Psoas muscle (tissue), 8 donors: Measurements from ENCODE around the gene RAB11FIP3. TPM values are rescaled to one million over a fixed set of nuclear protein-coding genes. Genes with fewer than 3 reads are reported as not detected.

Experiments
- ATAC-seq, 4 donors: fragments of 200-7000 bp; cut with Tn5 transposase; one replicate each; pipeline ENCODE4 v1.9.1; 2020; ENCODE audit warnings: moderate library complexity in 3 of 4, mild to moderate bottlenecking in 2 of 4
- DNase-seq, 2 donors: peaks; one replicate each; pipeline ENCODE4 v3.0.0-alpha.2; 2020
- H3K27ac ChIP-seq: fragments of 200-600 bp; one replicate; pipeline ENCODE4 v1.8.0; 2022
- H3K27me3 ChIP-seq, 3 donors: fragments of 200-600 bp in 1 of 3; one replicate each; pipeline versions ENCODE4 v1.6.1 to v1.8.0; 2013 to 2022; ENCODE audit warnings: low read length in 2 of 3, mild to moderate bottlenecking in 2 of 3, moderate library complexity in 1 of 3; ENCODE audit not compliant: insufficient read depth in 3 of 3
- H3K36me3 ChIP-seq, 2 donors: fragments of 200-600 bp in 1 of 2; one replicate each; pipeline versions ENCODE4 v1.6.1 to v1.8.0; 2013 to 2022; ENCODE audit warnings: low read depth in 1 of 2, mild to moderate bottlenecking in 1 of 2, moderate library complexity in 1 of 2; ENCODE audit not compliant: insufficient read depth in 1 of 2
- H3K4me1 ChIP-seq: fragments of 200-600 bp; one replicate; pipeline ENCODE4 v1.8.0; 2022
- H3K4me3 ChIP-seq: fragments of 200-600 bp; one replicate; pipeline ENCODE4 v1.8.0; 2022; ENCODE audit warnings: mild to moderate bottlenecking
- H3K9me3 ChIP-seq: fragments of 200-600 bp; one replicate; pipeline ENCODE4 v1.8.0; 2022
- WGBS, 3 donors: extraction: QIAGEN DNeasy Blood & Tissue Kit; methylation state at CpG; one replicate each; pipeline versions ENCODE4 v1.1.6 to v1.1.7; 2013; 5-methylcytosine and 5-hydroxymethylcytosine counted together
- intact Hi-C, 2 donors: fragments of 100-400 bp; cut with DNase I; formaldehyde crosslinking; loops; one replicate each; pipeline versions ENCODE4 v1.11.0 to v1.14.2; 2022
- polyA plus RNA-seq, 3 donors: library from polyadenylated mRNA; stranded (reverse); fragments of 200-250 nt; gene quantifications; one replicate each; pipeline ENCODE4 v1.2.3, GENCODE V29; 2013
- total RNA-seq, 4 donors: library from RNA; stranded (reverse); fragmentation: NEBNext Ultra II Directional in 2 of 4; extraction: Animal tissue kit (Norgen Biotek cat#: 25700) in 2 of 4; gene quantifications; one replicate each; pipeline versions ENCODE4 v1.2.1 to v1.2.4, GENCODE V29; 2021 to 2023
- TF ChIP-seq, protein P1 (sequence below): fragments of 200-600 bp; IDR thresholded peaks from one replicate; pipeline ENCODE4 v1.8.0; 2022; ENCODE audit warnings: antibody characterized with exemption
- donor health status: healthy with polysubstance abuse.
- donor health status: DM: no; HTN: no; CAD: no; lungs with moderate emphysema.
- donor health status: Bipolar disorder and iron deficiency.
- donor health status: healthy.
- donor health status: DM: yes; HTN: yes; CAD: no.
- donor health status: DM: no; HTN: no; CAD: no.
- donor health status: DM: no; HTN: no; CAD: no.
- donor health status: DM: yes; HTN: yes; CAD: no.

RAB11FIP3 gene
- total and polyA plus RNA-seq, 7 donors = 20.3 to 89.5 (median 44.7) TPM

DNA sequence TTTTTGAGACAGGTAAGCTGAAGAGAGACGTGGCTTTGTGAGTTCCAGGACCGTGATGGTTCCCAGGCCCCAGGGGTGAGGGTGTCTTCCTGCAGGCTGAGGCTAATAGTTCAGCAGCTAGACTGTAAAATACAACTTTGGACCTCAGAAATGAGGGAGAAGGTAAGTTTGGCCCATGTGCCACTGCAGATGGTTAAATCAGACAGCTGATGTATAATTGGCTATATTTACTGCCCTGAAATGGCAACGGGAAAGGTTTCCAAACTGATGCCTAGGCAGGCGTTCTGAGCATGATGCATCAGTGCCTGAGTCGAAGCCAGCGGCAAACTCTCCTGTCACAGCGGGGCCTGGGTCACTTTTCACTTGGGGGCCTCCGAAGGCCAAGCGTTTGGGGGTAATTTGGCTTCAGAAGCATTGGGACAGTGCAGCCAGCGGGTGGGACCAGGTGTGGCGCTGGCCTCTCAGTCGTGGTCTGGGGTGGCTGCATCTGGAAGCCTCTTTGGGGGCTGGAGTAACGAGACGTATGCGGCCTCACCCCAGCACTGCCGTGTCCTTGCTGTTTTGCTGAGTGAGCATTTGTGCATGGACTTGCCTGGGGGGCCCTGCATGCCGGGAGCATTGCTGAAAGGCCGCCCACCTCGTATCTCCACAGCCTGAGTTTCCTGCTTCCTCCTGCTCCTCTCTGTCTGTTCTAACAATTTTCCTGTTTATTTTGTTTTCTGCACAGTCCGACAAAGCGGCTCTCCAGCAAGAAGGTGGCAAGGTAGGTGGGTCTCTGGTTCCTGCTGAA, 70.8 kb downstream of the RAB11FIP3 start:
- Histone ChIP-seq H3K9me3 (no peaks in the 10 kb centered on the region), H3K36me3 (peaks cover 2 to 60% of the 10 kb centered on the region in 2 donors), H3K27ac (no peak overlapping the region), H3K4me1 (no peaks in the 10 kb centered on the region), H3K27me3 (no peaks in the 10 kb centered on the region), H3K4me3 (no peak overlapping the region)
- WGBS, 3 donors = 84 to 85% (median 85%) methylated on average over 21 of the region's 21 CpGs
- intact Hi-C loops = no loop called here
- TF ChIP-seq, protein P1, sequence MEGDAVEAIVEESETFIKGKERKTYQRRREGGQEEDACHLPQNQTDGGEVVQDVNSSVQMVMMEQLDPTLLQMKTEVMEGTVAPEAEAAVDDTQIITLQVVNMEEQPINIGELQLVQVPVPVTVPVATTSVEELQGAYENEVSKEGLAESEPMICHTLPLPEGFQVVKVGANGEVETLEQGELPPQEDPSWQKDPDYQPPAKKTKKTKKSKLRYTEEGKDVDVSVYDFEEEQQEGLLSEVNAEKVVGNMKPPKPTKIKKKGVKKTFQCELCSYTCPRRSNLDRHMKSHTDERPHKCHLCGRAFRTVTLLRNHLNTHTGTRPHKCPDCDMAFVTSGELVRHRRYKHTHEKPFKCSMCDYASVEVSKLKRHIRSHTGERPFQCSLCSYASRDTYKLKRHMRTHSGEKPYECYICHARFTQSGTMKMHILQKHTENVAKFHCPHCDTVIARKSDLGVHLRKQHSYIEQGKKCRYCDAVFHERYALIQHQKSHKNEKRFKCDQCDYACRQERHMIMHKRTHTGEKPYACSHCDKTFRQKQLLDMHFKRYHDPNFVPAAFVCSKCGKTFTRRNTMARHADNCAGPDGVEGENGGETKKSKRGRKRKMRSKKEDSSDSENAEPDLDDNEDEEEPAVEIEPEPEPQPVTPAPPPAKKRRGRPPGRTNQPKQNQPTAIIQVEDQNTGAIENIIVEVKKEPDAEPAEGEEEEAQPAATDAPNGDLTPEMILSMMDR = no peak
- ATAC-seq = no peak
- DNase-seq = no peak

GRCh38 chr16:497258-497657, 71.8 kb downstream of the RAB11FIP3 start:
- 84 to 91% (median 85%) methylated on average over 11 of the region's 11 CpGs for WGBS, 3 donors
- no peaks in the 10 kb centered on the region for H3K4me1 ChIP-seq
- DNase-seq (no peak), ATAC-seq (no peak)
- intact Hi-C loops = no loop called here
- H3K36me3 ChIP-seq = peaks cover 2 to 51% of the 10 kb centered on the region in 2 donors
- H3K27ac ChIP-seq = no peak overlapping the region
- TF ChIP-seq, protein P1 = no peak
- no peak overlapping the region for H3K4me3 ChIP-seq
- H3K27me3 ChIP-seq = no peaks in the 10 kb centered on the region
- no peaks in the 10 kb centered on the region for H3K9me3 ChIP-seq

DNA sequence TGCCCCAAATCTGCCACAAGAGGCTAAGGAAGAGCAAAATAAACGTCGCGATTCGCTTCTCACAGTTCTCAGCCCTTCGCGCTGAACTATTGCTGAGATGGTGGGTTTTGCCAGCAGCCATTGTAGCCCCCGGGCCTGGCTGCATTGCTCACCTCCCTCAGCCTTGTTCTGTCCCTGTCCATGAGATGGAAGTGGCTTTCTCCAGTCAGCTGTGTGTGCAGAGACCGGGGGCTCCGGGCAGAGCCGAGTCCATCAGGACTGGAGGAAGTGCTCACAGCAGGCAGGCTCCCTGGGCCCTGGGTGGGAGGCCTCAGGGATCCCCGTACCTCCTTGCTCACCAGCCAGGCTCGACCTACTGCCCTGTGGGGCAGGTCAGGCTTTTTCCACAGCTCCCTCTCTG, 74.5 kb downstream of the RAB11FIP3 start:
- intact Hi-C loops = no loop called here
- Histone ChIP-seq H3K9me3 (no peaks in the 10 kb centered on the region), H3K4me1 (no peaks in the 10 kb centered on the region), H3K4me3 (no peak overlapping the region), H3K36me3 (peaks cover 2 to 48% of the 10 kb centered on the region in 2 donors), H3K27ac (no peak overlapping the region), H3K27me3 (no peaks in the 10 kb centered on the region)
- DNase-seq (no peak), ATAC-seq (peak in 1 of 4 donors; percentile 5)
- TF ChIP-seq, protein P1 = no peak
- WGBS, 3 donors = 87 to 90% (median 89%) methylated on average over 12 of the region's 12 CpGs

DNA sequence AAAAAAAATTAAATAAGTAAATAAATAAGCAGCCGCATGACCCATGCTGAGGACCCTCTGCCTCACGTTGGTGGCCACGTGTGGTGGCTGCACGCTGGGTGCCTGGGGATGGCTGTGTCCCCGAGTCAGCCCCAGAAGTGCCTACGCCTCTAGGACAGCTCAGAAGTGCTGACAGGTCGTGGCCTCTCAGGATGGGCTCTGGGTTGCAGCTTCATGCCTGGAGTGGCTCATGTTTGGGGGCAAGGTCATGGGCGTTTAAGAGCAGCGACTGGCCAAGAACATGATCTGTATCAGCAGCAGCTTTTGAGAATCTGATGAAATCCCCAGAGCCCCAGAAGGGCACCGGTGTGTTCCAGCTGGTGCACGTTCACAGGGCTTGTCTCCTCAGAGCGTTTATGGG, 75.3 kb downstream of the RAB11FIP3 start:
- WGBS, 3 donors = 72 to 85% (median 74%) methylated on average over 12 of the region's 12 CpGs
- peaks cover 2 to 56% of the 10 kb centered on the region in 2 donors for H3K36me3 ChIP-seq
- TF ChIP-seq, protein P1 = no peak
- DNase-seq (no peak), ATAC-seq (peak in 3 of 4 donors; percentile 19 to 34 (median 26))
- no peak overlapping the region for H3K27ac ChIP-seq
- H3K9me3 ChIP-seq = no peaks in the 10 kb centered on the region
- H3K27me3 ChIP-seq = no peaks in the 10 kb centered on the region
- H3K4me1 ChIP-seq = no peaks in the 10 kb centered on the region
- intact Hi-C loops = no loop called here
- no peak overlapping the region for H3K4me3 ChIP-seq
